Measurements from ENCODE around the gene NHSL2. TPM values are rescaled to one million over a fixed set of nuclear protein-coding genes. Genes with fewer than 3 reads are reported as not detected.
"Not testable (repeated sequence)": the region's sequence is repeated elsewhere in the genome, so short reads cannot be mapped to it uniquely, and the experiment has no call there.

NHSL2 gene
- total RNA-seq, 1 experiment from 2014 or later: not detected

- Histone ChIP-seq H3K9me3 (ENCODE audit: insufficient read depth, low read depth) (no peaks in the 10 kb centered on the region), H4K20me1 (ENCODE audit: insufficient read depth) (no peaks in the 10 kb centered on the region), H3F3A (ENCODE audit: insufficient read depth, low read depth) (no peaks in the 10 kb centered on the region), H3K4me3 (no peak overlapping the region), H3K36me3 (ENCODE audit: low read depth) (no peaks in the 10 kb centered on the region), H3K27ac (no peak overlapping the region), H3K9me2 (ENCODE audit: insufficient read depth) (no peaks in the 10 kb centered on the region), H3K79me2 (ENCODE audit: low read depth) (no peaks in the 10 kb centered on the region), H2AFZ (no peak overlapping the region), H3K27me3 (ENCODE audit: insufficient read depth, low read depth) (peaks cover 78% of the 10 kb centered on the region), H3K4me2 (no peak overlapping the region), H3K4me1 (replicated peaks; ENCODE audit: insufficient read depth) (no peaks in the 10 kb centered on the region)
- intact Hi-C loops (cut with micrococcal nuclease; ENCODE audit: unreplicated experiment): no loop called here
- CTCF ChIA-PET: no interaction called here
- BruUV-seq (replicated peaks): no TSS peak
- DNase-seq: no peak
- TF ChIP-seq CTCF (conservative IDR thresholded peaks at IDR 0.05) (no peak), EZH2 (IDR thresholded peaks at IDR 0.05; ENCODE audit: low read depth) (no peak)
- POLR2A ChIA-PET (ENCODE audit: unreplicated experiment): interaction anchor here (0.6 kb wide), 1 partner anchor 208 kb away, joined by 4 read pairs; no protein-coding TSS in a partner anchor
These were observed 147.2 kb downstream of the NHSL2 start for GRCh38 chrX:72057849-72058248.

GRCh38 chrX:72058346-72058745, 147.7 kb downstream of the NHSL2 start:
- H3K4me1 ChIP-seq (replicated peaks; ENCODE audit: insufficient read depth); H3K4me2 ChIP-seq; DNase-seq; H3K4me3 ChIP-seq; CTCF ChIA-PET; H2AFZ ChIP-seq; H3K27ac ChIP-seq; H3F3A ChIP-seq (ENCODE audit: insufficient read depth, low read depth); H4K20me1 ChIP-seq (ENCODE audit: insufficient read depth); intact Hi-C loops (cut with micrococcal nuclease; ENCODE audit: unreplicated experiment); H3K9me3 ChIP-seq (ENCODE audit: insufficient read depth, low read depth); H3K79me2 ChIP-seq (ENCODE audit: low read depth); H3K36me3 ChIP-seq (ENCODE audit: low read depth); BruUV-seq (replicated peaks); H3K9me2 ChIP-seq (ENCODE audit: insufficient read depth): not testable (repeated sequence)
- POLR2A ChIA-PET (ENCODE audit: unreplicated experiment): interaction anchor here (0.6 kb wide), 1 partner anchor 208 kb away, joined by 4 read pairs; no protein-coding TSS in a partner anchor
- H3K27me3 ChIP-seq (ENCODE audit: insufficient read depth, low read depth): peaks cover 73% of the 10 kb centered on the region

- no peak overlapping the region for H3K27ac ChIP-seq
- POLR2A ChIA-PET (ENCODE audit: unreplicated experiment): no interaction called here
- intact Hi-C loops (cut with micrococcal nuclease; ENCODE audit: unreplicated experiment): no loop called here
- no peaks in the 10 kb centered on the region for H3K9me2 ChIP-seq (ENCODE audit: insufficient read depth)
- H3K4me2 ChIP-seq: no peak overlapping the region
- no peak for TF ChIP-seq EZH2 (IDR thresholded peaks at IDR 0.05; ENCODE audit: low read depth)
- TF ChIP-seq CTCF (conservative IDR thresholded peaks at IDR 0.05): no peak
- CTCF ChIA-PET: no interaction called here
- H3K36me3 ChIP-seq (ENCODE audit: low read depth): no peaks in the 10 kb centered on the region
- BruUV-seq (replicated peaks): no TSS peak
- no peak for DNase-seq
- no peaks in the 10 kb centered on the region for H3K79me2 ChIP-seq (ENCODE audit: low read depth)
- H3K4me3 ChIP-seq: no peak overlapping the region
- peaks cover 71% of the 10 kb centered on the region for H3K27me3 ChIP-seq (ENCODE audit: insufficient read depth, low read depth)
- no peaks in the 10 kb centered on the region for H3K9me3 ChIP-seq (ENCODE audit: insufficient read depth, low read depth)
- H3K4me1 ChIP-seq (replicated peaks; ENCODE audit: insufficient read depth): no peaks in the 10 kb centered on the region
- no peaks in the 10 kb centered on the region for H4K20me1 ChIP-seq (ENCODE audit: insufficient read depth)
- no peak overlapping the region for H2AFZ ChIP-seq
- no peaks in the 10 kb centered on the region for H3F3A ChIP-seq (ENCODE audit: insufficient read depth, low read depth)
These were observed 149.7 kb downstream of the NHSL2 start for GRCh38 chrX:72060196-72060920.

Measured in PC-9 (cell line).